GM18526 (cell line): Measurements from ENCODE around the gene BRICD5.

ENCODE experiments used
- POLR2A ChIP-seq: IDR thresholded peaks from 3 replicates; pipeline ENCODE4 v1.6.1; 2011; ENCODE audit not compliant: insufficient read length; ENCODE audit errors: extremely low read depth

BRICD5 gene

DNA sequence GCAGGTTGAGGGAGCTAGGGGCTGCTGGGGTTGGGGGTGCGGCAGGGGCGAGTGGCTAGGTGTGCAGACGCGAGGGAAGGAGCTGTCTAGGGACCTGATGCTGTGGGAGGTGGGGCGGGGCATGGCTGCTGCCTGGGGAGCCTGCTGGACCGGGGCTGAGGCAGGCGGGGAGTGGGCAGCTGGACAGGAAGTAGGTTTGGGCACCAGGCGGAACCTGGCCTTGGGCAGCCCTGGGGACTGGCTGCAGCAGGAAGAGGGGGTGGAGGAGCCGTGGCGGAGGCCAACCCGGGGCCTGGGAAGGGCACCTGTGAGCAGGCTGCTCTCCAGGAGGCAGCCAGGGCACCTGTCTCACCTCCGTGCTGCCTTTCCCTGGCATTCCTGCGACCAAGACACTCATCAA lies 19.7 kb upstream of the BRICD5 start:
- no peak for TF ChIP-seq POLR2A

DNA sequence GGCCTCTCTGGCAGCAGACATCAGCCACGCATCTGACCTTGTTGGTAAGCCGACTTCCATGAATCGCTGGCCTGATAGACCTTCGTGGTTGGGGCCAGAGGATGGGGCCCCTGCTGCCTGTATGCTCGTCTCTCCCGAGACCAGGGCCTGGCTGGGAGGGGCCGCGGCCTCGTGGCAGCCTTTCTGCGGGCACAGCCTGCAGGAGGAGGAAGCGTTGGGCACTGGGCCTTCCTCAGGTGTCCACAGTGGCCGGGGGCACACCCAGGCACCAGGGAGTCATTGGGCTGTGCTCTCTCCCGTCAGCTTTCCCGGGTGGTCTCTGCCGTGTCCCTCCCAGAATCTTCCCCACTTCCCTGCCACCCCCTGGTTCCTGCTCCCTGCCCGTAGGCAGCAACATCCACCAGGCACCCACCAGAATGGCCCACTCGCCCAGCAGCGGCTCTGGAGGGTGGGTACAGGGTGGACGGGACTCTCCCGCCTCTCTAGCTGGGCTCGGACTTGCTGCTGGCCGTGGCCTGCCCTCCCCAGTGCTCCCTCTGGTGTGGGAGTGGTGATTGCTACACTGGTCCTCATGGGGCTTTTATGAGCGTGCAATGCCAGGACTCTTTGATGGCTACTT lies 19.1 kb upstream of the BRICD5 start:
- TF ChIP-seq POLR2A, result no peak

DNA sequence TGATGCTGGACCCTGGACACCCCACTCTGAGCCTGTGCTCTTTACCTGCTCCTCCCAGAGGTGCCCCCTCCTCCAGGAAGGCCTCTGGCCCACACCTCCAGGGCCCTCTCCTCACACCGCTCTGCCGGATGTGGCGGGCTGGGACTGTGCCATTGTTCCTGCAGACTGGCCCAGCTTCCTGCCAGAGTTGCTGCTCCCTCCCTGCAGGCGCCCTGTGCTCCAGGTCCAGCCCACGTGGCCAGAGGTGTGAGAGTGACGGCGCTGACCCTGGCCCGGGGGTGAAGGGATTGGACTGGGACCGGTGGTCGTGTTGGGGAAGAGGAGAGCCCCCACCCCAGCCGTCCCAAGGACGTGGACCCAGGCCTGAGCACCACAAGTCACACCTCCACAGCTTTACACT lies 18.4 kb upstream of the BRICD5 start:
- no peak for TF ChIP-seq POLR2A

DNA sequence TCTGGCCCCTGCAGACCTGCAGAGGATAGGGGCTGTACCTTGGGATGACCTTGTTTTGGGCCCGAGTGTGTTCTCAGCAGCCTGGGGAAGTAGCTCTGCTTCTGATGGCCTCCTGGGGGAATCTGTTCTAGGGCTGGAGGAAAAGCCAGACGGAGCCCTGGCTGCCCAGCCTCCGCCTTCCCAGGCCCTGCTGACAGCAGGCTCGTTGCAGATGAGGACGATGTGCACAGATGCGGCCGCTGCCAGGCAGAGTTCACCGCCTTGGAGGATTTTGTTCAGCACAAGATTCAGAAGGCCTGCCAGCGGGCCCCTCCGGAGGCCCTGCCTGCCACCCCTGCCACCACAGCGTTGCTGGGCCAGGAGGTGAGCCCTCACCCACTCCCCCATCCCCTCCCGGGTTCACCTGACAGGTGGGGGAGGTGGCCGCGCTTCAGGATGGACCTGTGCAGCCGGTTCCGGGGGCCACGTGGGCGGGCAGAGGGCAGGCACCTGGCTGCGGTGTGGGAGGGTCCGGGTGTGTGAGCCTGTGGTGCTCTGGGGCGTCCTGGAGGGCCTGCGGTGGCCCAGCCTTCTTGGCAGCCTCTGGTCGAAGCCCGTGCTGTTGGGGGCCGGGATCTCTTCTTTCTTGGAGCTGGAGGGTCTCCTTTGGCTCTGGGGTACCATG lies 17.6 kb upstream of the BRICD5 start:
- TF ChIP-seq POLR2A, result no peak

DNA sequence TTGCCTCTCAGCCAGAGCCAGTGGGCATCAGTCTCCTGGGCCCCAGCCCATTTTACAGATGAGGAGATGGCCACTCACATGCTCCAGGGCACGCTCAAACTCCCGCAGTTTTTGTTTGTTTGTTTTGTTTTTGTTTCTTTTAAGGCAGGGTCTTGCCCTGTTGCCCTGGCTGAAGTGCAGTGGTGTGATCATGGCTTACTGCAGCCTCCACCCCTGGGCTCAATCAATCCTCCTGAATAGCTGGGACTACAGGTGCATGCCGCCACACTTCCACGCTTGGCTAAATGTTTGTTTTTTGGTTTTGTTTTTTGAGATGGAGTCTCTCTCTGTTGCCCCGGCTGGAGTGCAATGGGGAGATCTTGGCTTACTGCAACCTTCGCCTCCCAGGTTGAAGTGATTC lies 16.3 kb upstream of the BRICD5 start:
- no peak for TF ChIP-seq POLR2A

DNA sequence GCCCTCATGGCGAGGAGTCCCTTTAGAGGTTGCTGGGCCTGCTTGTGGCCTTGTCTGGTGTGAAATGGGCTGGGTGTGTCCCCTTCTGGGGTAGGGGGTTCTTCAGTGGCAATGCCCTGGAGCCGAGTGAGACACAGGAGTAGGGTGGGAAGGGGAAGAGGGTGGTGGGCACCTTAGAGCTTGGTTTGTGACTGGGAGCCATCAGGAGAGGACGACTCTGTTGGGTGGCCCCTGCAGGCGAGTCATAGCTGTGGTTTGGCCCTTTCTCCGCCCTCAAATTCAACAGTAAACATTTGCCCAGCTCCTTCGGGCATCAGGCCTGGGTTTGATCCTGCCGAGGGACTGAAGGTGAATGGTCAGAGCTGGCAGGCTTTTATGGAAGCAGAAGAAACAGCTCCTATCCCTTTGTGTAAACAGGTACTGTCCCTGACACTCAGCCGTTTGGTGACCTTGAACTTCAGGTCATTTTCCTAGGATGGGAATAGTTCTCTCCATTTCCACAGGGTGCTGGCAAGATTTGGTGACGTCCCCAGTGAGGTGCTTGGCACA lies 15.7 kb upstream of the BRICD5 start:
- no peak for TF ChIP-seq POLR2A

DNA sequence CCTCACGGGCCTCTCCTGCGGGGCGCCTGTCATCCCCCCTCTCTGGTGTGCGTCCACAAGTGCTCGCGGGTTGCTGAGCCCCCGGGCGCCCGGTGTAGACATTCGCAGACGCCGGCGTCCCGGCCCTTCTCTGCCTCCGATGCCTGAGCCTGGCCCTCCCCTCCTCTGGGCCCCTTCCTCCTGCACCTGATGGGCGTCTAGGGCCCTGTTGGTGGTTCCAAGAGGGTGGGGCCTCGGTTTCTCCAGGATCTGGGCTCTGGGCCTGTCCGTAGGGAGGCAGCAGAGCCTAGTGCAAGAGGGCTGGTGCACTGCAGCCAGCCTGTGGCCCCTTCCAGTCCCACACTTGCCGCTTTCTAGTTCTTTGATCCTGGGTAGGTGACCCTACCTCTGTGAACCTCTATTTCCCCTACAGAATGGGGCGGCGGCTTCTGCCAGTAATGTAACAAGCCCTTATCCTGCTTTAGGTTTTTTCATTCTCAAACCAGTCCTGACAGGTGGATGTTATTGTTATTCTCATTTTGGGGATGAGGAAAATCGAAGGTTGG lies 13.4 kb upstream of the BRICD5 start:
- no peak for TF ChIP-seq POLR2A

DNA sequence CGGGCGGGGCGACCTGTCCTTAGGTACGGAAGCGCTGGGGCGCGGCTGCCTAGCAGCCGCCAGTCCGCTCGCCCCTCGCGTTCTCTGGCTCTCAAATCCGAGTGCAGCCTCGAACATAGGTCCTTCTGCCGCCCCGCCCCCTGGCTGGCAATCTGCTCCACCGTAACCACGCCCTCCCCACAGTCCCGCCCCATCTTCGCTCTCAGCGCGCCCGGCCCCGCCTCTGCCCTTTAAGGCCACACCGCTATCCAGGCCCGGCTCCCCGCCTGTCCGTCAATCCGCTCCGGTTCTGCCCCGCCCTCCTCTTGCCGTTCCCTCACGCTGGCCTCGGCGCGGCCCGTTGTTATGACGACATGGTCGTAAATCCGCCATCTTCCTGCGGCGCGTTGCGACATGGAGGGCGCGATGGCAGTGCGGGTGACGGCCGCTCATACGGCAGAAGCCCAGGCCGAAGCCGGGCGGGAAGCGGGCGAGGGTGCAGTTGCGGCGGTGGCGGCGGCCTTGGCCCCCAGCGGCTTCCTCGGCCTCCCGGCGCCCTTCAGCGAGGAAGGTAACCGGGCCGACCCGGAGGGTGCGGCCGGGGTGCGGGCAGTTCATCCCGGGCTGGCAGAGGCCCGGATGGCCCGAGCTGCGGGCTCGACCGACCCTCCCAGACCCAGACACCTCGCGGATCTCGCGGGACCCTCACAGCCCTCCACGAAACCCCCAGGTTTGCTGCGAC lies 12.7 kb upstream of the BRICD5 start, which contains the start of gene E4F1:
Gene E4F1, plus strand, starts transcription at position 371 of the 721 bp plus-strand sequence. Its CDS starts 23 bp downstream, at position 394.
- peak; percentile 98 for TF ChIP-seq POLR2A

DNA sequence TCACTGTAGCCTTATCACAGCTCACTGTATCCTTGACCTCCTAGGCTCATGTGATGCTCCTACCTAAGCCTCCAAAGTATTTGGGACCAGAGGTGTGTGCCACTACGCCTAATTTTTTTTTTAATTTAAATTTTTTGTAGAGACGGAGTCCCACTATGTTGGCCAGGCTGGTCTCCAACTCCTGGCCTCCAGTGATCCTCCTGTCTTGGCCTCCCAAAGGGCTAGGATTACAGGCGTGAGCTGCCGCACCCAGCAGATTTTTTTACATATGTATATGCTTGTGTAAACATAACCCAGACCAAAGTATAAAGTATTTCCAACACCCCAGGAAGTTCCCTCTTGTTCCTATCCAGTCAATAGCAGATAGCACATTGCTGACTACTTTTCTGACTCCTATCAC lies 5.7 kb upstream of the BRICD5 start:
- no peak for TF ChIP-seq POLR2A

DNA sequence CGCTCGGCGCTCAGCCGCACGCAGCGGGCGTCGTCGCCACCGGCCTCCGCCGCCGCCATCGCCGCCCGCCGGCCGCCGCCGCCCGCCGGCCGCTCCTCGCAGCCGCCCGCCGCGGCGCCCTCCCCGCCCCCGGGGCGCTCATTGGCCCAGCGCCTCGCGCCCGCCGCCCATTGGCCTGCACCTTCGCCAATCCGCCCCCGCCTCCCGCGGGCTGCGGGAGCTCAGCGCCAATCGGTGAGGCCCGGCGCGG lies 4.0 kb upstream of the BRICD5 start, which contains the start of gene PGP:
Gene PGP, minus strand, starts transcription at position 122 of the 250 bp plus-strand sequence. Its CDS starts 63 bp downstream, at position 59.
- TF ChIP-seq POLR2A, result no peak

DNA sequence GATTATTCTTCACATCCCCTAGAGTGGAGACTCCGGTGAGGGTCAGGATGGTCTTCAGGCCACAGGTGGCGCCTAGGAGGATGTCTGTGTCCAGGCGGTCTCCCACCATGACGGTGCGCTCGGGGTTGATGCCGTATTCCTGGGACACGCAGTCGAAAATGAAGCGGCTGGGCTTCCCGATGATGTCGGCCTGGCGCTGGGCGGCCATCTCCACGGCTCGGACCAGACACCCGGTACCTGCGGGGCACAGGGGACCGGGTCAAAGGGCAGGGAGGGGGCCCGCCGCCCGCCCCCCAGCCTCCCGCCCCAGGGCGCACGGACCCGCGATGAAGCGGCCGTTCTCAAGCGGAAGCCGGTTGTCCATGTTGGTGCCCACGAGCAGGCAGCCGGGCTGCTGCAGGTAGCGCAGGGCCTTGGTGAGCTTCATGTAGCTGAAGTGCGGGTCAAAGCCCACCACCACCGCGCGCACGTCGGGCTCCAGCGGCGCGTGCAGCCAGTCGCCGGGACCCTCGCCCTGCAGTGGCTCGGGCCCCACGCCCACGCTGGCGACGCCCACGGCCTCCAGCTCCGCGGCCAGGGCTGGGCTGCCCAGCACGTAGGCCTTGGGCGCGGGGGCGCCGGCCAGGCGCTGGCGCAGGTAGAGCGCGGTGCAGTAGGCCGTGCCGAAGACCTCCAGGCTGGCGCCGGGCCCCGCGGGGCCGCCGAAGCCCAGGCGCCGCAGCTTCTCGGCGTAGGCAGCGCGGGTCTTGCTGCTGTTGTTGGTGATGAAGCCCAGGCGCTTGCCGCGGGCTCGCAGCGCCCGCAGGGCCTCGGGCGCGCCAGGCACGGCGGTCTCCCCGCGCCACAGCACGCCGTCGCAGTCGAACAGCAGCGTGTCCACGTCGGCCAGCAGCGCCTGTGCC lies 3.4 kb upstream of the BRICD5 start:
- no peak for TF ChIP-seq POLR2A

DNA sequence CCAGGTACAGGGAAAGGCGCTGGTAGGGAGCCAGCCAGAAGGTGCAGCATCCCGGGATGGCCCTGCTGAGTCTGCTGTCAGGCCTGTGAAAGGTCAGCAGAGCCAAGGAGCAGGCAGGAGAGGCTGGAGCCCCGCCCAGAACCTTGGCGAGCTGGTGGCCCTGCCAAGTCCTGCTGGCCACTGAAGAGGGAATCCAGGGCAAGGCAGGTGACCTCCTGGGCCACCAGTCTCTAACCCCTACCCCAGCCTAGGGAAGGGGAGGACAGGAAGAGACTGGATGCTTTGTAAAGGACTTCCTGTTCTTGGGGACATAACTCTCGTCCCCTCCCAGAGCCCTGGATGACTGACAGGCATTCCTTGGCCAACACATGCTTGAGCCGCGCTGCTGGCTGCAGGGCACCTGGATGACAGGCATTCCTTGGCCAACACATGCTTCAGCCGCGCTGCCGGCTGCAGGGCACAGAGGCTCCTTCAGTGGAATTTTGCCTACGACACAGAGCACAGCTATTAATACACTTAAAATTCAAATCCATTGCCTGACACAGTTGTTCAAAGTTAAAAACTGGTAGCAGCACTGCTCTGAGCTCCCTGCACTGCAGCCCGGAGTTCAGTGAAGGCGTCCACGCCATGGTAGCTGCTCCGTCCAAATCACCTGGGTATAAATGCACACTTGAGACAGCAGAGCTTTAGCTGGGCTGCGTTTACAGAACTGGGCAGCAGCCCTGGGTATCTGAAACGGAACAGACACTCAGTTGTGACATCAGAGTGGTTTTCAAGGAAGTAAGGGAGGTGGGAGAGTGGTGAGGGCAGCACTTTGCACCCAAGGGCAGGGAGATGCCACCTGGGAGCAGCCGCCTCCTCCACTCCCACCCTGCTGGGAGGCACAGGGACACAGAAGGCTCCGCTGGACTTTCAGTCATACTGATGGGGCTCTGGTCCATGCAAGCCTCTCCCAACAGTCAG lies 2.0 kb upstream of the BRICD5 start:
- TF ChIP-seq POLR2A, result no peak

DNA sequence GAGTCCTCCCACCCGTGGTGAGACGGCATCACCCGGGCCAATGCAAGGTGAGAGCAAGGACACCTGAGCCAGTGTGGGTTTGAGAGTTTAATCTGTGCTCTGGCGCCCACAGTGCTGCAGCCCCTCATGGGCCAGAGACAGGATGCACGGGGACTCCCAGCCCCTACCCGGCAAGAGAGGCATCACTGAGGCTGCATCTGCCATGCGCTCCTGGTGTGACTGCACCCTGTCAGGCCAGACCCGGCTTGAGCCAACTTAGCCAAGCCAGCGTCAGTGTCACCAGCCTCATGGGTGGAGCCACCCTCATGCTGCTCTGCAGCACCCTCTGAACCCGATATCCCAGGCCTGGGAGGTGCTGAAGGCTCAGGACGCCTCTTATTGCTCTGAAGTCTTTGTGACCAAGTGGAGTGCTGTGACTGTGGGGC lies 1.3 kb upstream of the BRICD5 start:
- TF ChIP-seq POLR2A, result no peak

DNA sequence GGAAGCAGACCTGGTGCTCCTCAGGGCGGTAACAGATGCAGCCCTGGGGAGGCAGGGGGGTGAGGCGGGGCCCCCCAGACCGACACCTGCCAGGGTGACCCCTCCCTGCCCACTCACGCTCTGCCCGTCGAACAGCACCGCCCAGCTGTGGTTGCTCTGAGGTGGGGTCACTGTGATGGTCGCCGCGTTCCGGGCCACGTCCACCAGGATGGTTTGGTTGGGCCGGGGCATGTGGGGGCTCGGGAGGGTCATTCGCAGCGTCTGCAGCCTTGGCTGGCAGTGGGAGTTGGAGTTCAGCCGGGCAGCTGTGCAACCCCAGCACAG lies 692 bp downstream of the BRICD5 start:
- TF ChIP-seq POLR2A, result no peak
